SIG-M5 (cell line): ENCODE results near the gene SSC5D.
"Not testable (repeated sequence)": the region's sequence is repeated elsewhere in the genome, so short reads cannot be mapped to it uniquely, and the experiment has no call there.

ENCODE experiments used
- DNase-seq: peaks from one replicate; lab custom pipeline; 2025; lab: John Stamatoyannopoulos, UW

Gene SSC5D

DNA sequence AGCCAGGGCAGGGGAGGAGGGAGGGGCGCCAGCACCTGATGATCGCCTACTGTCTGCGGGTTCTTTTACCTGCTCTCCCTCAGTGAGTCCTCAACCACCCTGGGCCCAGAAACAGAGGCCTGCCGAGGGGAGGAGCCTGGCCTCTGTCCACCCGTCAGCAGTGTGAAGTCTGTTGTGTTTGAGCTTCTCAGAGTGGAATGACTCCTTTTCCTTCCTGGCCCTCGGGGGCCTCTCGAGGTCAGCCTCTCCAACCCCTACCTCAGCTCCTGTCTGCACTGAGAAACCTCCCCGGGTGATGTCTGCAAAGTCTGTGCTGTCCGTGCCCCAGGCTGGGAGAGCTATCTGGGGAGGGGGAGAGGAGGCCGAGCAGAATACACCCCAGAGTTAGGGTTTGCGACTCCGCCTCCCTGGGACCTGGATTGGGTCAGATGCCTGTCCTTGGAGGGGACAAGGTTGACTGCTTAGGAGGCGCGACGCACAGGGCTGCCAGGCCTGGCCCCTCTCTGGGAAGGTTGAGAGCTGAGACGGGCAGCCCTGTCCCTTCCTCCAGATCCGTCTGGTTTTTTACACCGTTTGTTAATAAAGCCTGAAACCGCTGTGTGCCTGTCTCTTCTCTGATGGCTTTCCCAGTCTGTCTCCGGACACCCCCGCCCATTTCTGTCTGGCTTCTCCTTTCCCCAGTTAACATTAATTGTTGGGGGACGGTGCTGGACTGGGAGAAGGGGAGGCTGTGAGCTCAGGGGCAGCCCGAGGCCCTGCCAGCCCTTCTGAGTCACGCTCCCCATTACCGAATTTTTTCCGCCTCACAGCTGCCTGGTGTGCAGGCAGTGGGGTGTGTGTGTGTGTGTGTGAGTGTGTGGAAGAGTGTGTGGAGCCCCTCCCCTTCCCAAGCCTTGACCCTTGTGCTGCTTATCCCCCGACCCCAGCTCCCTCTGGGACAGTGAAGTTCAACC is 989 bp upstream of the SSC5D start:
- no peak for DNase-seq

DNA sequence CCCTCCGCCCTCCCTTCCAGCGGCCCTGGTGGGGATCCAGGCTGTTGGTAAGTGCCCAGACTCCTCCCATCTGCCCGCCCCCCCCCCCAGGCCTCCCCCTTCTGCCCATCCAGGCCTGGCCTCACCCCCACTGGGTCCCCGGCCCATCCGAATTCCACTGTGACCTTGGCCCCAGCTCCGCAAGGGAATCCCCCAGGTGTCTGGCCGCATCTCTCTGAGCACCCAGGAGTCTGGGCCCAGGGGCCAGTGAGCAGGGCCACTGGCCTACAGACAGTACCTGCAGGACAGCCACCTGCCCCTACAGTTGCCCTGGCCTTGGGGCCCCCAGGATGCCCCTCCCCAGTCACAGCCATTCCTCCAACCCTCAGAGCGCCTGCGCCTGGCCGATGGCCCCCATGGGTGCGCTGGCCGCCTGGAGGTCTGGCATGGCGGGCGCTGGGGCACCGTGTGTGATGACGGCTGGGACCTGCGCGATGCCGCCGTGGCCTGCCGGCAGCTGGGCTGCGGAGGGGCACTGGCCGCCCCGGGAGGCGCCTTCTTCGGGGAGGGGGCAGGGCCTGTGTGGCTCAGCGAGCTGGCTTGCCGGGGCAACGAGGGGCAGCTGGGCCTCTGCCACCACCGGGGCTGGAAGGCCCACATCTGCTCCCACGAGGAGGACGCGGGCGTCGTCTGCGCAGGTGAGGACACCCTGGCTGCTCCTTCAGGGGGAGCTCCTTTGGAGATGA is 912 bp downstream of the SSC5D start:
- DNase-seq, result no peak

DNA sequence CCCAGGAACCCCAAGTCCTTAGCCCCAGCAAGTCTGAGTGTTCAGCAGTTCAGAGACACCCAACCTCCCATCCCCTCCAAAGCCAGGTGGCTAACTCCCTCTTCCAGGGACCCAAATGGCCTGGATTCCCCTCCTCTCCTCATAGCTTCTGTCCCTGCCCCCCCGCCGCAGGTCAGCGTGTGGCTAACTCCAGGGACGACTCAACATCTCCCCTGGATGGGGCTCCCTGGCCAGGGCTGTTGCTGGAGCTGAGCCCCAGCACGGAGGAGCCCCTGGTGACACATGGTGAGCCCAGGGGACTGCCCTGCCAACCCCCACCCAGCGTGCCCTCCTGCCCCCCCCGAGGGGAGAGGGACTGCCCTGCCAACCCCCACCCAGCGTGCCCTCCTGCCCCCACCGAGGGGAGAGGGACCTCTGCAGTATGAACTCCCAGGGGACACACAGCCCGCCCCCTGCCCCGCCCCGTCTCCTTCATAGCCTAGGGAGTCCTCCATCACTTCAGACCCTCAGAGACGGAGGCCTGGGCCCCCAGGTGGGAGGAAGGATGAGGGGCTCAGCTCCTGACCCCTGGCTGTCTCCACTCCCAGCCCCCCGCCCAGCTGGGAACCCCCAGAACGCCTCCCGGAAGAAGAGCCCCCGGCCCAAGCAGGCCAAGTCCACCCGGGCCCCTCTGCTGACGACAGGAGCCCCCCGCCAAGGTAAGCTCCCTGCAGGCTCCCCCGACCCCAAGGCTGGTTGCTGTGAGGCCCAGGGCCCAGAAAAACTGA is 1.7 kb downstream of the SSC5D start:
- DNase-seq, result no peak

DNA sequence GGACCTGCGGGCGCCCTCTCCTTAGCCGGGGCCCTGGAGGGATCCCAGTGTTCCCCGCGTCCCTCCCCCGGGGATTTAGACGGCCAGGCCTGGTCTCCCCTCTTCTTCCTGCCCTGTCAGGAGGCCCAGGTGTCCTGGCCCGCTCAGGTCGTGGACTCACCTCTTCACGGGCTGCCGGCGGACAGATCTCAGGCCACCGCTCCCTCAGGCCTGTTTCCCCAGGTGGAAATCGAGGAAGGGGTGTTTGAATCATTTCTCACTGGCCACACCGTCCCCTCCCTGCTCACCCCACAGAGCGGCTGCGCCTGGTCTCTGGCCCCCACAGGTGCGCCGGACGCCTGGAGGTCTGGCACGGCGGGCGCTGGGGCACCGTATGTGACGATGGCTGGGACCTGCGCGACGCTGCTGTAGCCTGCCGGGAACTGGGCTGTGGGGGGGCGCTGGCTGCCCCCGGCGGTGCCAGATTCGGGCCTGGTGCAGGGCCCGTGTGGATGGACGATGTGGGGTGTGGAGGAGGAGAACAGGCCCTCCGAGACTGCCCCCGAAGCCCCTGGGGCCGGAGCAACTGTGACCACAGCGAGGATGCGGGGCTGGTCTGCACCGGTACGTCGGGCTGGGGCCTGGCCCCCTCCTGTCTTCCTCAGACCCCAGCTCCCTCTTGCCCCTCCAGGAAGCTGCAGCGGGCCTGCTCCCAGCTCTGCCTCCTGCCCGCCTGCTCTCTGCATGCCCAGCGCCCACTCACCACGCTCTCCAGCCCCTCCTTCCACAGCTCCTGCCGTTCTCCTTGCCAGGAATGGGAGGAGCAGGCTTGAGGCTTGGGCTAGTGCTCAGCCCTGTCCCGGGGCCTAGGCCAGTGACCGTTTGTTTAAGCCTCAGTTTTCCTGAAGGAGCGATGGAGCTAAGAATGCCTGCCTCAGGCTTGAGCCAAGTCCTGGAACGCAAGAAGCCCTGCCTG is 2.5 kb downstream of the SSC5D start:
- no peak for DNase-seq

DNA sequence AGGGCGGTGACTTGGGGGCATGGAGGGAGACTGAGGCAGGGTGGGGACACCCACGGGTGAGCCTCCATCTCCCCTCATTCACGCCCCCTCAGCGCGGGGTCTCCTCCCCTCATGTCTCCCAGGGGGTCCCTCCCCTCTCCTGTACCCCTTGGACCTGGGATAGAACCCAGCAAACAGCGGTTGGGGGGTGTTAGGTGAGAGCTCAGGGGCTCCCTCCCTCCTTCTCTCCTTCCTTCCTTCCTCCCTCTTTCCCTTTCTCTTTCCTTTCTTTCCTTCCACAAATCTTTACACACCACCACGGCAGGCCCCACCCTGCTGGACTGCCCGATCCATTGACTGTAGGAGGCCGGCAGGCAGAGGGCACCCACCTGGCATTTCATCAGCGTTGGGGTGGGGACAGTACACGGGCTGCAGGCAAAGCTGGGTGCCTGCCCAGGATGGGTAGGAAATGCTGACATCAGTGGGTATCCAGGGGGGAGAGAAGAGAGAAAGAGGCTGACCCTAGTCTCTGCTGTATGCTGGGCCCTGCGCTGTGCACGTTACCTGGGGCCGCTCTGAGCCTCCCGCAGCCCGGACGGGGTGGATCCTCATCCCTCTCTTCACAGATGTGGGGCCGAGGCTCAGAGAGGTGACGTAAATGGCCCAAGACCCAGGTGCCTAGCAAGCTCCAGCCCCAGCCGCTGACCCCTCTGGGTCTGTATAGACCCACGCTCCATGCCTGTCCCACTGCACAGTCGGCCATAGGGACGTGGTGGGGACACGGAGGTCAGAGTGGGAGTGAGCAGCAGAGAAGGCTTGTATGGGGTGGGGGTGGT is 3.5 kb downstream of the SSC5D start:
- no peak for DNase-seq

DNA sequence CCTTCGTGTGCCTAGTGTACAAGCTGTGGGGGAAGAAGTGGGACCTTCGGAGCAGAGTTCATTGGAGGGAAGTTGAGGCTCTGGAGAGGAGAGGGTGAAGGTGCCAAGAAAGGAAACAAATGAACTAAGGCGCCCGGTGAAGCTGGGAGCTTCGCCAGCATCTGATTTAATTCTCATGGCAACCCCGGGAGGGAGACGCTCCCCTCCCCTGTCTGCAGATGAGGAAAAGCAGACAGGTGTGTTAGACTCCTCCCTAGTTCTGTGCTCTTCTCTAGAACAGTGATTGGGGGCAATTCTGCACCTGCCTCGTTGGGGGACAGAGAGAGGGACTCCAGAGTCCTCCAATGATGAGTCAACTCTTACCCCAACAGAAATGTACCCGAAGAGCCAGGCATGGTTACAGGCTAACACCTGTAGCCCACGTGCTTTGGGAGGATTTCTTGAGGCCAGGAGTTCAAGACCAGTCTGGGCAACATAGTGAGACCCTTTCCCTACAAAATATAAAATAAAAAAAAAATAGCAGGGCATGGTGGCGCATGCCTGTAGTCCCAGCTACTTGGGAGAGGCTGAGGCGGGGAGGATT is 4.2 kb downstream of the SSC5D start:
- DNase-seq, result no peak

DNA sequence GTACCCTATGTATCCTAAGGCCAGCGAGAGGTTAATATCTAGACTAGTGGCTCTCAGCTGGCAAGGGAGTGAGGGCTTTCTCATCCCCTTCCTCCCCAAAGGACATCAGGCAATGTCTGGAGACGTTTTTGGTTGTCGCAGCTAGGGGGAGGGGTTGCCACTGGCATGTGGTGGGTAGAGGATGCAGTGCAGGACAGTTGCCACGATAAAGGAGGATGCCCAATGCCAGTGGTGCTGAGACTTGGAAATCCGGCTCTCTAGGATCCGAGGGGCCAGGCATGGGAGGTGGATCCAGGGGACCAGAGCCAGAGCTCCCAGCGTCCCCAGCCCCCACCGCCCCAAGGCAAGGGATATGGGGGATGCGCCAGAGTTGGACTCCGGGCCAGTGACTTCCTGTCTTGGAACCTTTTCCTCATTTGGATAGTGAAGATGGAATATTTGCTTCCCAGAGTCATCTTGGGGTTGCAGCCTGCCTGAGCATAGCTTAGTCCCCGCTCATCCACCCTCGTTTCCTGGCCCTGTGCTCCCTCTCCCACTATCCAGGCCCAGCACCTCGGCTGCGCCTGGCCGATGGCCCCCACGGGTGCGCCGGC is 4.9 kb downstream of the SSC5D start:
- no peak for DNase-seq

DNA sequence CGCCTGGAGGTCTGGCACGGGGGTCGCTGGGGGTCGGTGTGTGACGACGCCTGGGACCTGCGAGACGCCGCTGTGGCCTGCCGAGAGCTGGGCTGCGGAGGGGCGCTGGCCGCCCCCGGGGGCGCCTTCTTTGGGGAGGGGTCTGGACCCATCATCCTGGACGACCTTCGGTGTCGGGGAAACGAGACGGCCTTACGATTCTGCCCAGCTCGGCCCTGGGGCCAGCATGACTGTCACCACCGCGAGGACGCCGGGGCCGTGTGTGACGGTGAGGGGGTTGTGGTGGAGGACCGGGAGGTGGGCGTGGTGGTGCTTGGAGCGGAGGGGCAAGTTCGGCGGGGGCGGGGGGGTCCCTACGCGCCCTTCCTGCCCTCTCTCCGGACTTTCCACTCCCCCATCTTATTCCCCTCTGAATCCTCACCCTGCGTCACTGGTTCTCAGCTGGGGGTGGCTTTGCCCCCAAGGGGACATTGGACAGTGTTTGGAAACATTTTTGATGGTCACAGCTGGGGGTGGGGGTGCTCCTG is 5.5 kb downstream of the SSC5D start:
- DNase-seq, result no peak

DNA sequence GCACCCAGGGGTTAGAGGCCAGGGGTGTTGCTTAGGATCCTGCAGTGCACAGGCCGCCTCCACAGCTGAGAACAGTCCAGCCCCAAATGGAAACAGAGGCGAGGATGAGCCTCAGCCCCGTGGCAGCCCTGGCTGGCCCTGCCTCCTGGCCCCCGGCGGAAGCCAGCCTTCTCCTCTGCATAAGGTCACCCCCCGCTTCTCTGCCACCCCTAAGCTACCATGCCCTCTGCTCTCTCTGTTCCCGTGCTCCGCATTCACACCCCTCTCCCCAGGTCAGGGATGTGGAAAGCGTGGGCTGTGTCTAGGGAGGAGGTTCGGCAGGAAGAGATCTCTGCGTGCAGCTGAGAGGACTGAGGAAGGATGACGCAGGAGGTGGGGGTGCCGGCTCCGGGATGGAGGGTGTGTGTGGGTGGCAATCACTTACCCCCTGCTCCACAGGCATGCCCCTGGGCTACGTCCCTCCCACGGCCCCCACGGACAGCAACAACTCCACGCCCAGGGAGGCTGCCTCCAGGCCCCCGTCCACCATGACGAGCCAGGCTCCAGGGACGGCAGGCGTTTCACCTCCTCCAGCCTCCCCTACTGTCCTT is 6.0 kb downstream of the SSC5D start:
- DNase-seq, result no peak

DNA sequence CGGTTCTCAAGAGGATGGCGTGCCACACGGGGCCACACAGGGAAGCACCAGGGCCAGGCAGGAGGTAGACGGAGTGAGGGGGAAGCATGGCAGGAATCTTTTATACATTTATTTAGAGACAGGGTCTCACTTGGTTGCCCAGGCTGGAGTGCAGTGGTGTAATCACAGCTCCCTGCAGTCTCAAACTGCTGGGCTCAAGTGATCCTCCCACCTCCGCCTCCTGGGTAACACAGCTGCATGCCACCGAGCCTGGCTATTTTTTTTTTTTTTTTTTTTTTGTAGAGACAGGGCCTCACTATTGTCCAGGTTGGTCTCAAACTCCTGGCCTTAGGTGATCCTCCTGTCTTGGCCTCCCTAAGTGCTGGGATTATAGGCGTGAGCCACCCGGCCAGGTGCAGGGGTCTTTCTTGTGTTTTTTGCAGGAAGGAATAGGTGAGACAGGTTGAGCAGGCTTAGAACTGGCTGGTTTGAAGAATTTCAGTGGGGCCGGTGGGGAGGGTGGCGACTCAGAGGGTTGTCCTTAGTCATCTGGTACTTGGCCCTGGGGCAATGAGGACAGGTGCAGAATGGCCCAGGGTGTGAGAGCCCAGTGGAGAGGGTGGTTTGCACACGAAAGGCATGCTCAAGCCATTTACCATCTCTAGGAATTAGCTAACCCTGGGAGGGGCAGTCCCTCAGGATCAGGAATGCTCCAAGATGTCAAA is 7.6 kb downstream of the SSC5D start:
- DNase-seq, result no peak

DNA sequence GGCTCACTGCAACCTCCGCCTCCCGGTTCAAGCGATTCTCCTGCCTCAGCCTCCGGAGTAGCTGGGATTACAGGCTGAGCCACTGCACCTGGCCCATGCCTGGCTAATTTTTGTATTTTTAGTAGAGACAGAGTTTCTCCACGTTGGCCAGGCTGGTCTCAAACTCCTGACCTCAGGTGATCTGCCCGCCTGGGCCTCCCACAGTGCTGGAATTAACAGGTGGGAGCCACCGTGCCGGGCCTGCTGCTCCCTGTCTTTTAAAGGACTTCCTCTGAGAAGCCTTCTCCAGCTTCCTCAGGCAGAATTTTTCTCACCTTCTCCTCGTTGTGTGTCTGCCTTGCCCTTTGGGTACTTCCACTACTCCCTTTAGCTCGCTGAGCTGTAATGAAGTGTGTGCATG is 8.6 kb downstream of the SSC5D start:
- not testable (repeated sequence) for DNase-seq

DNA sequence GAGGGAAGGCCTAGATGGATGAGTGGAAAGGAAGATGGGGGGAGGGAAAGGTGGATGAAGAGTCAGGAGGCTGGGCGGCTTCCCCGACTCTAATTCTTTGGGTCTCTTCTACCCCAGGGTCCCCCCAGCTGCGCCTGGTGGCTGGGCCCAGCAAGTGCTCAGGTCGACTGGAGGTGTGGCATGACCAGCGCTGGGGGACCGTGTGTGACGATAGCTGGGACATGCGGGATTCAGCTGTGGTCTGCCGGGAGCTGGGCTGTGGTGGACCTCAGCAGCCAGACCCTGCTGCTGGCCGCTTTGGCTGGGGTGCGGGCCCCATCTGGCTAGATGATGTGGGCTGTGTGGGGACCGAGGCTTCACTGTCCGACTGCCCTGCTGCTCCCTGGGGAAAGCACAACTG is 9.5 kb downstream of the SSC5D start:
- no peak for DNase-seq

DNA sequence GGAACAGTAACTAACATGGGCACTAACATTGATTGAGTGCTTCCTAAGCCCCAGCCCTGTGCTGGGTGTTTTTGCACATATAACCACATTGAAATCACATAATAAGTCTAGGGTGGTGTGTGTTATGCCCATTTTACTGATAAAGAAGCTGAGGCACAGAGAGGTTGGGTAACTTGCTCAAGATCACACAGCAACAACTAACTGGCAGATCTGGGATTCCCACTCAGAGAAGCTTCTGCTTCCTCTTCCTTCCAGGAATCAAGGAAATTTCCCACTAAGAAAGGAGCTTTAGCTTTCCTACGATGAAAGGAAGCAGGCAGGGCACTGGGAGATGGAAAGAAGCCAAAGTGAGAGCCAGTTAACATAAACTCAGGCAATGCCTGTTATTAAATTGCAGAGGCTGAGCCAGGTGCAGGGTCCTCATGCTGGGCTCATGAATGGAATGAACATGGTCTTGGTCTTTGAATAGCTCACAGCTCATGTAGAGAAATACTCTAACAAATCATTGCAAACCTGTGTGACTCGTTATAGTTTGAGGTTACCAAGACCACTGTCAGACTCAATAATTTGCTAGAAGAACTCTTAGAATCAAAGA is 10.1 kb downstream of the SSC5D start:
- no peak for DNase-seq

DNA sequence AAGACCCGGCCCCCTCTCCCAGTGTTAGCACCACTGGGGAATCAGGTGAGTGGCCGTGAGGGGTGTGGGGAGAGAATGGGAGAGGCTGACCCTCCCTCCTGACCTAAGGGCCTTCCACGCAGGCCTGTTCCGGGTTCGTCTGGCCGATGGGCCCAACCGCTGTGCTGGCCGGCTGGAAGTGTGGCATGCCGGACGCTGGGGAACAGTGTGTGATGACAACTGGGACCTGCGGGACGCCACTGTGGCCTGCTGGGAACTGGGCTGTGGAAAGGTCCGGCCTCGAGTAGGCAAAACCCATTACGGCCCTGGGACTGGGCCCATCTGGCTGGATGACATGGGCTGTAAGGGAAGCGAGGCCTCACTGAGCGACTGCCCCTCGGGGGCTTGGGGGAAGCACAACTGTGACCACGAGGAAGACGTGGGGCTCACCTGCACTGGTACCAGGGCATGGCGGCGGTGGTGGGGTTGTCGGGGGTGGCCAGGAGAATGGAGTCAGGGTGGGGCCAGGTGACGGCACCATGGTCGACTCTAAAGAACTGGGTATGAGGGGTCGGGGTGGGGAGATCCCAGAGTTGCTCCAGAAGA is 12.2 kb downstream of the SSC5D start:
- DNase-seq, result no peak

DNA sequence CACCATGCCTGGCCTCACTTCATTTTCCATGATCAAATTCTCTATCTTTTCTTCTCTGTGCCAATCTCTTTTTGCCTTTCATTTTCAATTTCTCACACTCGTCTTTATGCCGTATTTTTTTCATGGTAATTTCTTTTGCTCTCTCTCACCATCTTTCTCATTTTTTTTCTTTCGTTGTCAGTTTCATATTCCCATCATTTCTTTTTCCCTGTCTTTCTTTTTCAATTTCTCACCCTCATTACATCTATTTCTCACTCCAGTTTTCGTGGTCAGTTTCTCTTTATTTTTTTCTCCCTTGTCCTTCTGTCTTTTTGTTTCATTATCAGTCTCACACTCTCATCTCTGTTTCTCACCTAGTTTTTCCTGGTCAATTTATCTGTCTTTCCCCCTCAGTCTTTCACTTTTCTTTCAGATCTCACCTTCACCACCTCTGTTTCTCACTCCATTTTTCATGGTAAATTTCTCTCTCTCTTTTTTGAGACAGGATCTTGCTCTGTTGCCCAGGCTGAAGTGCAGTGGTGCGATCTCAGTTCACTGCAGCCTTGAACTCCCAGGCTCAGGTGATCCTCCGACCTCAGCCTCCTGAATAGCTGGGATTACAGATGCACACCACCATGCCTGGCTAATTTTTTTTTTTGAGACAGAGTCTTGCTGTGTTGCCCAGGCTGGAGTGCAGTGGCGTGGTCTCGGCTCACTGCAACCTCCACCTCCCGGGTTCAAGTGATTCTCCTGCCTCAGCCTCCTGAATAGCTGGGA is 14.1 kb downstream of the SSC5D start:
- DNase-seq, result no peak

DNA sequence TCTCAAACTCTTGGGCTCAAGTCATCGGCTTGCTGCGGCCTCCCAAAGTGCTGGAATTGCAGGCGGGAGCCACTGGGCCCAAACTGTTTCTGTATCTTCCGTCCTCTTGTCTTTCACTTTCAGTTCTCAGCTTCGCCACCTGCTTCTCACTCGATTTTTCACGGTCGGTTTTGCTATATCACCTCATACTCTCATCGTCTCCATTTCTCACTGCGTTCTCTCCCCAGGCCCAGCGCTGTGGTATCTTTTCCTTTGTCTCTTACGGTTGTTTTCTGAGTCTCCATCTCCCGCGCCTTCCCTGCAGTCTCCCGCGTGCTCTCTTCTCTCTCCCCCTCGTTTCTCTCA is 14.9 kb downstream of the SSC5D start:
- no peak for DNase-seq
